K562 (cell line): ENCODE measurements around the gene ATP6V0E1. TPM values are rescaled to one million over a fixed set of nuclear protein-coding genes. Genes with fewer than 3 reads are reported as not detected.
A peak's percentile ranks its signal among the peaks of the same experiment; 100 is the strongest.

Source experiments
- CBFA2T2 ChIP-seq: fragments of 450-650 bp; conservative IDR thresholded peaks from 2 replicates; pipeline ENCODE4 v1.6.1; 2017; ENCODE audit warnings: mild to moderate bottlenecking
- CREB3L1 ChIP-seq: fragments of 450-650 bp; IDR thresholded peaks from 2 replicates; pipeline ENCODE4 v1.6.1; 2014; ENCODE audit warnings: low read depth, mild to moderate bottlenecking, moderate library complexity, borderline replicate concordance
- EP400 ChIP-seq: fragments of 450-650 bp; IDR thresholded peaks from 2 replicates; pipeline ENCODE4 v1.6.1; 2017; ENCODE audit warnings: antibody characterized with exemption, mild to moderate bottlenecking, moderate library complexity
- FOXK2 ChIP-seq, 2 experiments: fragments of 450-650 bp; IDR thresholded peaks in 1 of 2; conservative IDR thresholded peaks in 1 of 2; 2 replicates each; pipeline ENCODE4 v1.6.1; 2016; ENCODE audit warnings: low read depth in 2 of 2, mild to moderate bottlenecking in 1 of 2
- HMG20B ChIP-seq: fragments of 250-450 bp; sonication (Bioruptor Pico); IDR thresholded peaks from 2 replicates; pipeline ENCODE4 v1.5.0; 2021; ENCODE audit warnings: mild to moderate bottlenecking
- L3MBTL2 ChIP-seq: fragments of 450-650 bp; IDR thresholded peaks from 2 replicates; pipeline ENCODE4 v1.6.1; 2016; ENCODE audit warnings: mild to moderate bottlenecking, moderate library complexity
- LCOR ChIP-seq: sonication (generic); formaldehyde crosslinking; IDR thresholded peaks from 2 replicates; pipeline ENCODE4 v1.8.0; 2022; ENCODE audit warnings: mild to moderate bottlenecking, missing genetic modification reagents
- MAX ChIP-seq: sonication (generic); formaldehyde crosslinking; IDR thresholded peaks from 2 replicates; pipeline ENCODE4 v1.9.0; 2022; ENCODE audit warnings: mild to moderate bottlenecking, missing genetic modification reagents
- MGA ChIP-seq: fragments of 450-650 bp; IDR thresholded peaks from 2 replicates; pipeline ENCODE4 v1.6.1; 2016; ENCODE audit warnings: mild to moderate bottlenecking, moderate library complexity
- NR2C1 ChIP-seq, 2 experiments: fragments of 450-650 bp; IDR thresholded peaks; 2 replicates each; pipeline ENCODE4 v1.6.1; 2017; ENCODE audit warnings: mild to moderate bottlenecking in 2 of 2, antibody characterized with exemption in 1 of 2, inconsistent platforms in 1 of 2, missing compliant biosample characterization in 1 of 2, missing genetic modification characterization in 1 of 2
- POLR2AphosphoS5 ChIP-seq: IDR thresholded peaks from 2 replicates; pipeline ENCODE4 v1.6.1; 2011; ENCODE audit warnings: mild to moderate bottlenecking, low read depth, low read length, moderate library complexity; ENCODE audit not compliant: control insufficient read depth, insufficient read depth
- STAT5A ChIP-seq: IDR thresholded peaks from 2 replicates; pipeline ENCODE4 v1.6.1; 2012; ENCODE audit warnings: low read length, inconsistent platforms, borderline replicate concordance
- TAL1 ChIP-seq: fragments of 450-650 bp; IDR thresholded peaks from 2 replicates; pipeline ENCODE4 v1.6.1; 2016; ENCODE audit warnings: mild to moderate bottlenecking
- TRIM24 ChIP-seq, 2 experiments: fragments of 450-650 bp; IDR thresholded peaks; 2 replicates each; pipeline ENCODE4 v1.6.1; 2016
- ZNF707 ChIP-seq: fragments of 250-450 bp; sonication (Bioruptor Pico); conservative IDR thresholded peaks from 2 replicates; pipeline ENCODE4 v1.8.0; 2022; ENCODE audit warnings: inconsistent platforms, mild to moderate bottlenecking, moderate library complexity
- polyA plus RNA-seq, 8 experiments: library from polyadenylated mRNA; depleted of rRNA in 4 of 8; stranded (reverse) in 5 of 8; unstranded in 3 of 8; fragments of >200 nt; fragmentation: Nextera tagmentation in 2 of 8; fragmentation: Illumina TruSeq in 1 of 8; extraction: Ambion mirVana in 2 of 8; extraction: Trizol in 1 of 8; gene quantifications; 2 replicates each; pipeline versions ENCODE4 v1.2.1 to v1.2.3, GENCODE V29; 2011 to 2014; ENCODE audit warnings: inconsistent platforms in 1 of 8, missing spikeins in 1 of 8
- total RNA-seq, 7 experiments: library from RNA; depleted of rRNA in 6 of 7; stranded (reverse); fragments of >200 nt in 6 of 7; fragmentation: Illumina TruSeq in 2 of 7; extraction: Trizol in 2 of 7; gene quantifications; 2 replicates each; pipeline versions ENCODE4 v1.2.1 to v1.2.3, GENCODE V29; 2011 to 2021; ENCODE audit warnings: low replicate concordance in 1 of 7

Gene ATP6V0E1
- total and polyA plus RNA-seq, 9 of the 15 experiments (the other 6 are each of a cell fraction or from before 2014, with no cell fraction given), result 63.8 to 395 (median 112) TPM

GRCh38 chr5:173020154-173020581 is 36.6 kb downstream of the ATP6V0E1 start (continued):
- TF ChIP-seq MGA (peak; percentile 96), STAT5A (peak; percentile 28; the same call in 1 of the 2 replicates), TAL1 (peak; percentile 19; the same call in 1 of the 2 replicates), EP400 (peak; percentile 56; the same call in 1 of the 2 replicates), CBFA2T2 (0 out of 2 replicates have a peak, but pooled peaks have one; percentile 27), LCOR (CRISPR knock-in tag) (no peak), HMG20B (CRISPR knock-in tag) (no peak), NR2C1 (IDR thresholded peaks at IDR 0.05) (peak; percentile 78), NR2C1 (tag; IDR thresholded peaks at IDR 0.05) (peak; percentile 92), FOXK2 (conservative IDR thresholded peaks at IDR 0.05 in 1 of 2, IDR thresholded peaks at IDR 0.05 in 1 of 2; ENCODE audit: low read depth in 2 of 2) (0 out of 4 replicates have a peak, but pooled peaks of 1 of the 2 experiments have one; percentile 34), L3MBTL2 (peak; percentile 95), TRIM24 (IDR thresholded peaks at IDR 0.05) (0 out of 4 replicates have a peak, but pooled peaks of 1 of the 2 experiments have one; percentile 25), POLR2AphosphoS5 (no peak), ZNF707 (CRISPR knock-in tag) (no peak), MAX (peak; percentile 58; the same call in 1 of the 2 replicates), CREB3L1 (peak; percentile 77)
